ENCODE results near the gene STRA6.

Gene STRA6

DNA sequence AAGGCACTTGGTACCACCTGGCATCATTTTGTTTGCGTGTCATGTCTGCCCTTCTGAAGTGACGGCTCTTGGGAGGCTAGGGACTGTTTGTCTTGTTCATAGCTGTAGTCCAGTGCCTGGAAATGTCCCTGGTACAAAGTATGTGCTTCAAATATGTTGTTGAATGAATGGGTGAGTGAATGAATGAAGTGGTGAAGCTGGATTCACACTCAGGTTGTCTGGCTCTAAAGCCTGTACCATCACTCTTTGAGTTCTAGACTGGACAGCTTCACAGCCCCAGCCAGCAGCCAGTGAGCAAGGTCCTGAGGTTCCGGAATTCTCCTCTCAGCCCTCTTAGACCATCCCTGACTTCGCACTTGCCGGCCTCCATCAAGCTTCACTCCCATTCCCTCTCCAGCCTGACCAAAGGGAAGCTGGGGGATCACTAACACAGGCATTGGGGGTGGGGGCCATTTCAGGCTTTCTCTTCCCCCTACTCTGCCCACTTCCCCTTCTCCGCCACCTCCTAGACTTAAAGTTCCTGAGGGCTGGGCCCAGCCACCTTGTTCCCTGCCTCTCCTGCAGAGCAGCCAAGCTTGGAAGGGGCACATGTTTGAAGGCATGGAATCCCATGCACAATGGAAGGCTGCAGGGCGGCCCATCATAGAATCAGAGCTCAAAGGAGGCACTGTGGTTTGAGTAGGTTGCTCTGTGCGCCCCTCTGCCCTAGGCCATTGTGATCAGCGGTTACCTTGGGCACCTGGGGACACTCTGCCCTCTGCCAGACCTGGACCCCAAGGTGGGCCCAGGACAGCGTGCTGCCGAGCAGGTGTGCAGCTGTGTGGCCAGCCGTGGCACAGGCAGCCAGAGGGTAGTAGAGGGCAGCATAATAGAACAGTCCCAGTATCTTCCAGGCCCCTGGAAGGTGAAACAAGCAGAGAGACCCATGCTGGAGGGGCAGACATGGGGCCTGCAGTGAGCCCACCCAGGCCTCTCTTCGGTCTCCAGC is 7.7 kb downstream of the STRA6 start:
- WGBS, result 98% methylated on average over 13 of the region's 13 CpGs
- Histone ChIP-seq H3K36me3 (ENCODE audit: control insufficient read depth in 1 of 2, insufficient read depth in 2 of 2, low read depth in 1 of 2, low read length in 2 of 2) (peaks cover 0 to 32% of the 10 kb centered on the region in 2 experiments), H4K91ac (ENCODE audit: low read length) (peak overlapping the region; percentile 54), H4K8ac (ENCODE audit: low read length) (no peak overlapping the region), H3K4ac (ENCODE audit: low read depth in 1 of 2, low read length in 2 of 2) (no peak overlapping the region), H2BK12ac (ENCODE audit: low read length in 2 of 2) (peak overlapping the region in 1 of 2 experiments; percentile 24), H2BK5ac (ENCODE audit: low read depth, low read length, poor library complexity, severe bottlenecking) (no peak overlapping the region), H3K4me2 (ENCODE audit: low read length, poor library complexity, severe bottlenecking) (no peak overlapping the region), H2BK15ac (ENCODE audit: low read depth, poor library complexity, severe bottlenecking) (no peak overlapping the region), H3K14ac (ENCODE audit: low read length in 2 of 2) (no peak overlapping the region), H2AFZ (ENCODE audit: low read depth, low read length) (no peak overlapping the region), H3K9me3 (ENCODE audit: control insufficient read depth, low read length) (no peaks in the 10 kb centered on the region), H3K4me3 (ENCODE audit: insufficient read depth in 1 of 2, low read depth in 1 of 2, low read length in 2 of 2) (no peak overlapping the region), H3K79me1 (replicated peaks; ENCODE audit: low read length, poor library complexity, severe bottlenecking) (peaks cover 4% of the 10 kb centered on the region), H3K9ac (ENCODE audit: low read length) (no peak overlapping the region), H3K27ac (ENCODE audit: low read length, poor library complexity, severe bottlenecking) (no peak overlapping the region), H3K27me3 (ENCODE audit: control insufficient read depth in 1 of 2, insufficient read depth in 1 of 2, low read length in 2 of 2) (no peaks in the 10 kb centered on the region), H2AK5ac (ENCODE audit: low read length, severe bottlenecking) (no peak overlapping the region), H3K18ac (ENCODE audit: low read depth in 1 of 2, low read length in 2 of 2) (peak overlapping the region in 1 of 2 experiments; percentile 24), H3K23ac (ENCODE audit: low read length in 2 of 2) (no peak overlapping the region), H3K4me1 (ENCODE audit: control insufficient read depth, insufficient read depth, low read depth, low read length) (peaks cover 43% of the 10 kb centered on the region), H2BK120ac (ENCODE audit: low read depth, low read length) (no peak overlapping the region)
- no peak for DNase-seq

DNA sequence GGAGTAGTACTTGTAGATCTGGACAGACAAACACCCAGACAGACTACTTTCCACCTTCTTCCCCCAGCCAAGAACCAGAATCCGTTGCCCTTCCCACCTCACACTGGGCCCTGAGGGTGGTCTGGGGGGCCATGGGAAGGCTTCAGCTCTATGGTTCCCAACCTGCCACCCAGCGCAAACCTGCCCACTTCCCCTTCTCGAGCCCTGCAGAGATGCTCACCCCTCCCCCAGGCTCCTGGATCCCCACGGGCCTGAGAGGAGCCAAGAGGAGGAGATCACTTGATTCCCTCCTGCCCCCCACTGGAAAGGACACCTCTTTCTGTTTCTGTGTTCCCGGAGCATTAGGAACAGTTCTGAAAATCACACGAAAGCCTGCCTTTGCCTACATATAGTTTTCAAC is 8.7 kb downstream of the STRA6 start:
- H2AFZ ChIP-seq (ENCODE audit: low read depth, low read length), result no peak overlapping the region
- peak overlapping the region; percentile 32 for H2AK5ac ChIP-seq (ENCODE audit: low read length, severe bottlenecking)
- 83% methylated on average over 6 of the region's 6 CpGs for WGBS

DNA sequence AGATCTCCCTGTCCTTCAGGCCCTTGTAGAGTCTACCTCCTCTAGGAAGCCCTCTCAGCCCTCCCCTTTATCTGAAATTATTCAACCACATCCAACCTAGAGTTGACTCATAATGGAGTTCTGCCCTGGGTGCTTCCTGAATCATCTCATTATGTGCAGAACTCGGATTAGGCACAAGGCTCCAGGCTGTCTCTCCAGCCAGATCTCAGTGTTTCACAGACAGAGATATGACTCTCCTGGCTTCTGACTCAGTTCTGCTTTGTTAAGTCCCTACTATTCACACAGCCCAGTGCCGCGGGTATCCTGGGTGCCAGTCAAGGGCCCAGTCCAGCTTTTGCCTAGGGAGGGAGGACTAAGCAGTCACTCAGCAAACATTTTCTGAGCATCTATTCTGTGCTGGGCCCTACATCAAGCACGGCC is 9.3 kb downstream of the STRA6 start:
- H3K27ac ChIP-seq (ENCODE audit: low read length, poor library complexity, severe bottlenecking), result peak overlapping the region; percentile 23
- H3K36me3 ChIP-seq (ENCODE audit: control insufficient read depth in 1 of 2, insufficient read depth in 2 of 2, low read depth in 1 of 2, low read length in 2 of 2), result peaks cover 0 to 38% of the 10 kb centered on the region in 2 experiments
- peak overlapping the region; percentile 66 for H4K91ac ChIP-seq (ENCODE audit: low read length)
- DNase-seq, result peak; percentile 80
- WGBS, result 32% methylated on average over 4 of the region's 4 CpGs
- no peak overlapping the region for H3K4me2 ChIP-seq (ENCODE audit: low read length, poor library complexity, severe bottlenecking)
- no peaks in the 10 kb centered on the region for H3K9me3 ChIP-seq (ENCODE audit: control insufficient read depth, low read length)
- no peak overlapping the region for H3K4ac ChIP-seq (ENCODE audit: low read depth in 1 of 2, low read length in 2 of 2)
- peaks cover 3 to 4% of the 10 kb centered on the region in 2 experiments for H3K27me3 ChIP-seq (ENCODE audit: control insufficient read depth in 1 of 2, insufficient read depth in 1 of 2, low read length in 2 of 2)
- H3K79me1 ChIP-seq (replicated peaks; ENCODE audit: low read length, poor library complexity, severe bottlenecking), result peaks cover 2% of the 10 kb centered on the region
- no peak overlapping the region for H3K4me3 ChIP-seq (ENCODE audit: insufficient read depth in 1 of 2, low read depth in 1 of 2, low read length in 2 of 2)
- H2AK5ac ChIP-seq (ENCODE audit: low read length, severe bottlenecking), result no peak overlapping the region
- no peak overlapping the region for H2AFZ ChIP-seq (ENCODE audit: low read depth, low read length)
- H3K18ac ChIP-seq (ENCODE audit: low read depth in 1 of 2, low read length in 2 of 2), result no peak overlapping the region
- H3K4me1 ChIP-seq (ENCODE audit: control insufficient read depth, insufficient read depth, low read depth, low read length), result peaks cover 29% of the 10 kb centered on the region
- H2BK120ac ChIP-seq (ENCODE audit: low read depth, low read length), result no peak overlapping the region
- H2BK12ac ChIP-seq (ENCODE audit: low read length in 2 of 2), result peak overlapping the region in 1 of 2 experiments; percentile 28
- H2BK15ac ChIP-seq (ENCODE audit: low read depth, poor library complexity, severe bottlenecking), result no peak overlapping the region
- no peak overlapping the region for H3K14ac ChIP-seq (ENCODE audit: low read length in 2 of 2)
- H3K9ac ChIP-seq (ENCODE audit: low read length), result peak overlapping the region; percentile 4
- no peak overlapping the region for H4K8ac ChIP-seq (ENCODE audit: low read length)
- H3K23ac ChIP-seq (ENCODE audit: low read length in 2 of 2), result no peak overlapping the region
- H2BK5ac ChIP-seq (ENCODE audit: low read depth, low read length, poor library complexity, severe bottlenecking), result no peak overlapping the region

More for the DNA sequence above, 8.7 kb downstream of the STRA6 start:
- peak overlapping the region; percentile 63 for H2BK15ac ChIP-seq (ENCODE audit: low read depth, poor library complexity, severe bottlenecking)
- no peak overlapping the region for H3K4me2 ChIP-seq (ENCODE audit: low read length, poor library complexity, severe bottlenecking)
- H3K79me1 ChIP-seq (replicated peaks; ENCODE audit: low read length, poor library complexity, severe bottlenecking), result peaks cover 2% of the 10 kb centered on the region
- peaks cover 35% of the 10 kb centered on the region for H3K4me1 ChIP-seq (ENCODE audit: control insufficient read depth, insufficient read depth, low read depth, low read length)
- no peak overlapping the region for H2BK120ac ChIP-seq (ENCODE audit: low read depth, low read length)
- H3K4me3 ChIP-seq (ENCODE audit: insufficient read depth in 1 of 2, low read depth in 1 of 2, low read length in 2 of 2), result no peak overlapping the region
- H4K8ac ChIP-seq (ENCODE audit: low read length), result no peak overlapping the region
- peak overlapping the region; percentile 66 for H4K91ac ChIP-seq (ENCODE audit: low read length)
- no peak overlapping the region for H2BK5ac ChIP-seq (ENCODE audit: low read depth, low read length, poor library complexity, severe bottlenecking)
- no peaks in the 10 kb centered on the region for H3K9me3 ChIP-seq (ENCODE audit: control insufficient read depth, low read length)
- H2BK12ac ChIP-seq (ENCODE audit: low read length in 2 of 2), result peak overlapping the region in 1 of 2 experiments; percentile 28
- no peak overlapping the region for H3K23ac ChIP-seq (ENCODE audit: low read length in 2 of 2)
- H3K18ac ChIP-seq (ENCODE audit: low read depth in 1 of 2, low read length in 2 of 2), result peak overlapping the region in 1 of 2 experiments; percentile 63
- H3K27me3 ChIP-seq (ENCODE audit: control insufficient read depth in 1 of 2, insufficient read depth in 1 of 2, low read length in 2 of 2), result peaks cover 0 to under 1% of the 10 kb centered on the region in 2 experiments
- peaks cover 0 to 34% of the 10 kb centered on the region in 2 experiments for H3K36me3 ChIP-seq (ENCODE audit: control insufficient read depth in 1 of 2, insufficient read depth in 2 of 2, low read depth in 1 of 2, low read length in 2 of 2)
- peak overlapping the region; percentile 23 for H3K27ac ChIP-seq (ENCODE audit: low read length, poor library complexity, severe bottlenecking)
- no peak for DNase-seq
- H3K9ac ChIP-seq (ENCODE audit: low read length), result peak overlapping the region; percentile 4
- H3K4ac ChIP-seq (ENCODE audit: low read depth in 1 of 2, low read length in 2 of 2), result no peak overlapping the region
- no peak overlapping the region for H3K14ac ChIP-seq (ENCODE audit: low read length in 2 of 2)

DNA sequence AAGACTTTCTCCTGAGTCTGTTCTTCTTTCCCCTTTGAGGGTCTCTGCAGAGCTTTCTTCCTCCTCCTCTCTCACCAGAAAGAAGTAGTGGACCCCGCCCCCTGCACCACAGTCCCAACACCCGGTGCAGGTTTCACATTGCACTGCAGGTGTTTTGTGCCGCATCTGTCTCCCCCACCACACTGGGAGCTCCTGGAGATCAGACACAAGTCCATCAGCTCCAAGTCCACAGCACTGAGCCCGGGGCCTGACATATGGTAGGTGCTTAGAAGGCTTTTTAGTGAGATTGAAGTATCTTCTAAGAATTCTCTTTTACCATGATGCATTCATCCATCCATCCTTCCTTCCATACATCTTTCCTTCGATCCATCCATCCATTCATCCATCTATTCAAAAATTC is 9.8 kb downstream of the STRA6 start:
- no peak for DNase-seq
- peaks cover 2% of the 10 kb centered on the region for H3K79me1 ChIP-seq (replicated peaks; ENCODE audit: low read length, poor library complexity, severe bottlenecking)
- no peak overlapping the region for H2AK5ac ChIP-seq (ENCODE audit: low read length, severe bottlenecking)
- WGBS, result 96% methylated on average over 4 of the region's 5 CpGs
- H3K23ac ChIP-seq (ENCODE audit: low read length in 2 of 2), result no peak overlapping the region
- no peak overlapping the region for H3K9ac ChIP-seq (ENCODE audit: low read length)
- H3K4ac ChIP-seq (ENCODE audit: low read depth in 1 of 2, low read length in 2 of 2), result no peak overlapping the region
- H2BK5ac ChIP-seq (ENCODE audit: low read depth, low read length, poor library complexity, severe bottlenecking), result no peak overlapping the region
- H3K18ac ChIP-seq (ENCODE audit: low read depth in 1 of 2, low read length in 2 of 2), result no peak overlapping the region
- H3K27ac ChIP-seq (ENCODE audit: low read length, poor library complexity, severe bottlenecking), result no peak overlapping the region
- H3K4me2 ChIP-seq (ENCODE audit: low read length, poor library complexity, severe bottlenecking), result no peak overlapping the region
- H2AFZ ChIP-seq (ENCODE audit: low read depth, low read length), result no peak overlapping the region
- peaks cover 0 to 42% of the 10 kb centered on the region in 2 experiments for H3K36me3 ChIP-seq (ENCODE audit: control insufficient read depth in 1 of 2, insufficient read depth in 2 of 2, low read depth in 1 of 2, low read length in 2 of 2)
- H4K8ac ChIP-seq (ENCODE audit: low read length), result no peak overlapping the region
- H3K4me3 ChIP-seq (ENCODE audit: insufficient read depth in 1 of 2, low read depth in 1 of 2, low read length in 2 of 2), result no peak overlapping the region
- peaks cover 3 to 9% of the 10 kb centered on the region in 2 experiments for H3K27me3 ChIP-seq (ENCODE audit: control insufficient read depth in 1 of 2, insufficient read depth in 1 of 2, low read length in 2 of 2)
- H4K91ac ChIP-seq (ENCODE audit: low read length), result no peak overlapping the region
- H2BK120ac ChIP-seq (ENCODE audit: low read depth, low read length), result no peak overlapping the region
- peaks cover 29% of the 10 kb centered on the region for H3K4me1 ChIP-seq (ENCODE audit: control insufficient read depth, insufficient read depth, low read depth, low read length)
- H3K9me3 ChIP-seq (ENCODE audit: control insufficient read depth, low read length), result no peaks in the 10 kb centered on the region
- no peak overlapping the region for H2BK15ac ChIP-seq (ENCODE audit: low read depth, poor library complexity, severe bottlenecking)
- H2BK12ac ChIP-seq (ENCODE audit: low read length in 2 of 2), result no peak overlapping the region
- H3K14ac ChIP-seq (ENCODE audit: low read length in 2 of 2), result no peak overlapping the region
